ENCODE data around the gene SLC18A3.

The SLC18A3 gene

DNA sequence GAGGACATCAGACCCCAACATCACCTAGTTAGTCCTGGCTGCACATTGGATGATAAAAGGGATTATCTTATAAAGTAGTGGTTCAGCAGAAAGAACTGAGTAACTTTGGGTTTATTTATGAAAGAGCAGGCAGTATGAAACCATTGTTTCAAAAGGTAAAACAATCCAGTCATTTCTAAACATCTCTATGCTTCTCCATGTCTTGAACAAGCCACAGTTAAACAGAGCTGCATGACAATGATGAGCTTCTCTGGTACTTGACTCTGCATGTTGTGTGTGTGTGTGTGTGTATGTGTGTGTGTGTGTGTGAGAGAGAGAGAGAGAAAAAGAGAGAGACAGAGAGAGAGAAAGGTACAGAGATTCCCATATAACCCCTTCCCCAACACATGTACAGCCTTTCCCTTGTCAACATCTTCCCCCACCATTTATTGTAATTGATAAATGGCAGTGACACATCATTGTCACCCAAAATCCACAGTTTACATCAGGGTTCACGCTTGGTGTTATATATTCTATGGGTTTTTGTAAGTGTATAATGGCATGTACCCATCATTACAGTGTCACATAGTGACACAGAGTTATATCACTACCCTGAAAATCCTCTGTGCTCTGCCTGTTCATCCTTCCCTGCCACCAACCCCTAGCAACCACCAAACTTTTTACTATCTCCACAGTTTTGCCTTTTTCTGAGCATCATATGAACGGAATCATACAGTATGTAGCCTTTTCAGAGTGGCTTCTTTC, 32.8 kb upstream of the SLC18A3 start:
- Histone ChIP-seq H3K27ac (replicated peaks) (no peak overlapping the region), H3K4me3 (replicated peaks; ENCODE audit: insufficient read depth, low read length) (no peak overlapping the region), H3K27me3 (ENCODE audit: insufficient read depth, poor library complexity, severe bottlenecking) (no peaks in the 10 kb centered on the region)
- no peak for DNase-seq (ENCODE audit: low read depth in 1 of 2, low spot score in 1 of 2)
- TF ChIP-seq POLR2AphosphoS5 (IDR thresholded peaks at IDR 0.05; ENCODE audit: low read depth) (no peak), SPI1 (IDR thresholded peaks at IDR 0.05; ENCODE audit: borderline replicate concordance, low read depth) (no peak), GABPA (IDR thresholded peaks at IDR 0.05; ENCODE audit: low read depth) (no peak)
- TF ChIP-seq, protein P1, sequence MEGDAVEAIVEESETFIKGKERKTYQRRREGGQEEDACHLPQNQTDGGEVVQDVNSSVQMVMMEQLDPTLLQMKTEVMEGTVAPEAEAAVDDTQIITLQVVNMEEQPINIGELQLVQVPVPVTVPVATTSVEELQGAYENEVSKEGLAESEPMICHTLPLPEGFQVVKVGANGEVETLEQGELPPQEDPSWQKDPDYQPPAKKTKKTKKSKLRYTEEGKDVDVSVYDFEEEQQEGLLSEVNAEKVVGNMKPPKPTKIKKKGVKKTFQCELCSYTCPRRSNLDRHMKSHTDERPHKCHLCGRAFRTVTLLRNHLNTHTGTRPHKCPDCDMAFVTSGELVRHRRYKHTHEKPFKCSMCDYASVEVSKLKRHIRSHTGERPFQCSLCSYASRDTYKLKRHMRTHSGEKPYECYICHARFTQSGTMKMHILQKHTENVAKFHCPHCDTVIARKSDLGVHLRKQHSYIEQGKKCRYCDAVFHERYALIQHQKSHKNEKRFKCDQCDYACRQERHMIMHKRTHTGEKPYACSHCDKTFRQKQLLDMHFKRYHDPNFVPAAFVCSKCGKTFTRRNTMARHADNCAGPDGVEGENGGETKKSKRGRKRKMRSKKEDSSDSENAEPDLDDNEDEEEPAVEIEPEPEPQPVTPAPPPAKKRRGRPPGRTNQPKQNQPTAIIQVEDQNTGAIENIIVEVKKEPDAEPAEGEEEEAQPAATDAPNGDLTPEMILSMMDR (IDR thresholded peaks at IDR 0.05; ENCODE audit: insufficient read depth, low read length): no peak
- TF ChIP-seq, protein P2, sequence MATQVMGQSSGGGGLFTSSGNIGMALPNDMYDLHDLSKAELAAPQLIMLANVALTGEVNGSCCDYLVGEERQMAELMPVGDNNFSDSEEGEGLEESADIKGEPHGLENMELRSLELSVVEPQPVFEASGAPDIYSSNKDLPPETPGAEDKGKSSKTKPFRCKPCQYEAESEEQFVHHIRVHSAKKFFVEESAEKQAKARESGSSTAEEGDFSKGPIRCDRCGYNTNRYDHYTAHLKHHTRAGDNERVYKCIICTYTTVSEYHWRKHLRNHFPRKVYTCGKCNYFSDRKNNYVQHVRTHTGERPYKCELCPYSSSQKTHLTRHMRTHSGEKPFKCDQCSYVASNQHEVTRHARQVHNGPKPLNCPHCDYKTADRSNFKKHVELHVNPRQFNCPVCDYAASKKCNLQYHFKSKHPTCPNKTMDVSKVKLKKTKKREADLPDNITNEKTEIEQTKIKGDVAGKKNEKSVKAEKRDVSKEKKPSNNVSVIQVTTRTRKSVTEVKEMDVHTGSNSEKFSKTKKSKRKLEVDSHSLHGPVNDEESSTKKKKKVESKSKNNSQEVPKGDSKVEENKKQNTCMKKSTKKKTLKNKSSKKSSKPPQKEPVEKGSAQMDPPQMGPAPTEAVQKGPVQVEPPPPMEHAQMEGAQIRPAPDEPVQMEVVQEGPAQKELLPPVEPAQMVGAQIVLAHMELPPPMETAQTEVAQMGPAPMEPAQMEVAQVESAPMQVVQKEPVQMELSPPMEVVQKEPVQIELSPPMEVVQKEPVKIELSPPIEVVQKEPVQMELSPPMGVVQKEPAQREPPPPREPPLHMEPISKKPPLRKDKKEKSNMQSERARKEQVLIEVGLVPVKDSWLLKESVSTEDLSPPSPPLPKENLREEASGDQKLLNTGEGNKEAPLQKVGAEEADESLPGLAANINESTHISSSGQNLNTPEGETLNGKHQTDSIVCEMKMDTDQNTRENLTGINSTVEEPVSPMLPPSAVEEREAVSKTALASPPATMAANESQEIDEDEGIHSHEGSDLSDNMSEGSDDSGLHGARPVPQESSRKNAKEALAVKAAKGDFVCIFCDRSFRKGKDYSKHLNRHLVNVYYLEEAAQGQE (IDR thresholded peaks at IDR 0.05; ENCODE audit: insufficient replicate concordance, low read depth): no peak

DNA sequence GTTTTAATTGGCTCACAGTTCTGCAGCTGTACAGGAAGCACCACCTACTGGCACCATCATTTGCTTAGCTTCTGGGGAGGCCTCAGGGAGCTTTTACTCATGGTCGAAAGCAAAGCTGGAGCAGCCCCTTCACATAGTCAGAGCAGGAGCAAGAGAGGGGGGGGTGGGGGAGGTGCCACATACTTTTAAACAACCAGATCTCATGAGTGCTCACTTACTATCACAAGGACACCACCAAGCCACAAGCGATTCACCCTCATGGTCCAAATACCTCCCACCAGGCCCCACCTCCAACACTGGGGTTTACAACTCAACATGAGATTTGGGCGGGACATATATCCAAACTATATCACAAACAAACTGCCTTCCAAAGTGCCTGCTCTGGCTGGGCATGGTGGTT, 31.7 kb upstream of the SLC18A3 start:
- H3K27ac ChIP-seq (replicated peaks): no peak overlapping the region
- no peak for DNase-seq (ENCODE audit: low read depth in 1 of 2, low spot score in 1 of 2)
- no peaks in the 10 kb centered on the region for H3K27me3 ChIP-seq (ENCODE audit: insufficient read depth, poor library complexity, severe bottlenecking)
- no peak overlapping the region for H3K4me3 ChIP-seq (replicated peaks; ENCODE audit: insufficient read depth, low read length)
- TF ChIP-seq, protein P1 (IDR thresholded peaks at IDR 0.05; ENCODE audit: insufficient read depth, low read length): no peak
- TF ChIP-seq POLR2AphosphoS5 (IDR thresholded peaks at IDR 0.05; ENCODE audit: low read depth) (no peak), SPI1 (IDR thresholded peaks at IDR 0.05; ENCODE audit: borderline replicate concordance, low read depth) (no peak), GABPA (IDR thresholded peaks at IDR 0.05; ENCODE audit: low read depth) (no peak)
- TF ChIP-seq, protein P2 (IDR thresholded peaks at IDR 0.05; ENCODE audit: insufficient replicate concordance, low read depth): no peak

DNA sequence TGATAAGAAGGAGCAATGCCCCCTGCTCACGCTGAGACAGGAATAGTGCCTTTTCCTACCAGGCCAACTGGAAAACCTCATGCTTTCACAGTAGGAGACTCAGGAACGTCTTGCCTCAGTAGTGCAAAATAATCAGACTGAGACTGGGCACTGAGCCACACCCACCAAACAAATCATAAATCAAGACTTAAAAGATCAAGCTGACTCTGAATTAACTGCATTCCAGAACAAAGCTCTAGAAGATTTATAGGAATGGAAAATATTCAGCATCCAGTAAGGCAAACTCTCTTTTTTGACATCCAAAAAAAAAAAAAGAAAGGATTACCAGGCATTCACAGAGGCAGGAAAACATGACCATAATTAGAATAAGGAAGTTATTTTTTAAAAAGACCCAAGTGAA, 30.5 kb upstream of the SLC18A3 start:
- H3K27me3 ChIP-seq (ENCODE audit: insufficient read depth, poor library complexity, severe bottlenecking): no peaks in the 10 kb centered on the region
- H3K27ac ChIP-seq (replicated peaks): no peak overlapping the region
- H3K4me3 ChIP-seq (replicated peaks; ENCODE audit: insufficient read depth, low read length): no peak overlapping the region
- TF ChIP-seq GABPA (IDR thresholded peaks at IDR 0.05; ENCODE audit: low read depth) (no peak), SPI1 (IDR thresholded peaks at IDR 0.05; ENCODE audit: borderline replicate concordance, low read depth) (no peak), POLR2AphosphoS5 (IDR thresholded peaks at IDR 0.05; ENCODE audit: low read depth) (no peak)
- TF ChIP-seq, protein P2 (IDR thresholded peaks at IDR 0.05; ENCODE audit: insufficient replicate concordance, low read depth): no peak
- TF ChIP-seq, protein P1 (IDR thresholded peaks at IDR 0.05; ENCODE audit: insufficient read depth, low read length): no peak
- no peak for DNase-seq (ENCODE audit: low read depth in 1 of 2, low spot score in 1 of 2)

All from HL-60 (cell line).